ENCODE measurements around the gene CDH12.

CDH12 gene

DNA sequence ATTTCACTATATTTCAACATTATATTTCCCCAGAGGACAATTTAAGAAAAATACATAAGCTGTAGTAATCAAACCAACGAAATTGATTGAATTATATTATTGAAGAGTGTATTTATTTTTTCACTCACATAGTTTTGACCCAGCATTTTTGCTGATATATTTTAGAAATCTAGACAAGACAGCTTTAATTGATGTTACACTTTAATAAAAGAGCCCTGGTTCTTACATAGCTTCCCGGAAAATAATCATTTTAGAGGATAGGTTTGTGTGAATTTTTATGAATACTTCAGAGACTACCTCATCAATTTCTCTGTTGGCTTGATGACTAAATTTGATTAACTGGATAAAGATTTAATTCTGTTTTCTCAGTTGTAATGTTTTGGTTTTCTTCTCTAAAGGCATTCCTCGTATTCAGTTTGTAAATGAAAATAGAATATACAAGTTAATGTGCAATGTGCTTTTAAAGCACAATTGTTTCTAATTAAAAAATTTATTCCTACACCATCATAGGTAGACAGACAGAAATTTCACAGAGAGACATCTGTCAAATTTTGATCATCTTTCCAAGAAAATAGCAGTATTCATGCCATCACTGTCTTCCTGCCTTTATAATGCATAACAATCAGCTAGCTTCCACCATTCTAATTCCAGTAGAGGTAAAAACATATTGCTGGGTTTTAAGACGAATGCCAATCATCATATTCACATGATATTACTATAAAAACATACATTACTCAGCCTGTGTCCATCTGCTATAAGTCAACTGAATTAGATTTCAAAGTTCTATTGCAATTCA, 441.4 kb downstream of the CDH12 start:
- TF ChIP-seq FOXM1 (IDR thresholded peaks at IDR 0.05; ENCODE audit: borderline replicate concordance, low read depth): no peak
- no peak for TF ChIP-seq CREB1 (IDR thresholded peaks at IDR 0.05; ENCODE audit: low read depth)
- no peak for TF ChIP-seq TEAD4 (IDR thresholded peaks at IDR 0.05)
- no peak for TF ChIP-seq ZBTB7A (IDR thresholded peaks at IDR 0.05; ENCODE audit: low read depth)
- no peak for TF ChIP-seq EGR1 (IDR thresholded peaks at IDR 0.05)
- TF ChIP-seq CEBPB (IDR thresholded peaks at IDR 0.05): no peak
- no peak for TF ChIP-seq TAF1 (IDR thresholded peaks at IDR 0.05; ENCODE audit: low read depth)
- TF ChIP-seq, protein P1, sequence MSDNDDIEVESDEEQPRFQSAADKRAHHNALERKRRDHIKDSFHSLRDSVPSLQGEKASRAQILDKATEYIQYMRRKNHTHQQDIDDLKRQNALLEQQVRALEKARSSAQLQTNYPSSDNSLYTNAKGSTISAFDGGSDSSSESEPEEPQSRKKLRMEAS (IDR thresholded peaks at IDR 0.05): no peak
- TF ChIP-seq RAD21 (IDR thresholded peaks at IDR 0.05; ENCODE audit: low read depth): no peak
- TF ChIP-seq YY1 (IDR thresholded peaks at IDR 0.05; ENCODE audit: low read depth): no peak
- no peak for TF ChIP-seq TCF12 (IDR thresholded peaks at IDR 0.05; ENCODE audit: low read depth)

DNA sequence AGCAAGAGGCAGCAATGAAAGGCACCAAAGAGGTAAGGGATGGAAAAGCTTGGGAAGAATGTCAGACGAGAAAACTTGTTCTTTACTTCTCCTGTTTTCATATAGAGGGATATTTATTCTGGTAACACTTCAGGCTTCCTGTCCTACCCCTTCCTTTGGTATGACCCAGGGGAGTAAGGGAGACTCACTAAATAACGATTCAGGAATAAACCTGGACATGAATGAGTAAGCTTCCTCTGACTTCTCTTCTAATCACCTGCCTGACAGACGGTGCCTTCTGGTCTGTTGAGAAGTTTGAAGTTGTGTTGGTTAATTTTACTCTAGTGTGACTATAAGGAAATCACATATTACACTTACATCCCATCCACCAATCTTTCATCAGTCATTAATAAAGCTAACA, 461.2 kb downstream of the CDH12 start:
- no peak for TF ChIP-seq RAD21 (IDR thresholded peaks at IDR 0.05; ENCODE audit: low read depth)
- no peak for TF ChIP-seq EP300 (IDR thresholded peaks at IDR 0.05; ENCODE audit: borderline replicate concordance)
- TF ChIP-seq YY1 (IDR thresholded peaks at IDR 0.05; ENCODE audit: low read depth): no peak
- no peak for TF ChIP-seq TAF1 (IDR thresholded peaks at IDR 0.05; ENCODE audit: low read depth)
- no peak for TF ChIP-seq CREB1 (IDR thresholded peaks at IDR 0.05; ENCODE audit: low read depth)
- no peak for TF ChIP-seq EGR1 (IDR thresholded peaks at IDR 0.05)
- TF ChIP-seq, protein P1 (IDR thresholded peaks at IDR 0.05): no peak
- no peak for TF ChIP-seq TEAD4 (IDR thresholded peaks at IDR 0.05)
- TF ChIP-seq ZBTB7A (IDR thresholded peaks at IDR 0.05; ENCODE audit: low read depth): no peak
- TF ChIP-seq CEBPB (IDR thresholded peaks at IDR 0.05): no peak
- TF ChIP-seq TCF12 (IDR thresholded peaks at IDR 0.05; ENCODE audit: low read depth): no peak
- TF ChIP-seq NFIC (IDR thresholded peaks at IDR 0.05): no peak

GRCh38 chr5:22390888-22391287, 462.3 kb downstream of the CDH12 start:
- TF ChIP-seq TEAD4 (IDR thresholded peaks at IDR 0.05): no peak
- TF ChIP-seq CREB1 (IDR thresholded peaks at IDR 0.05; ENCODE audit: low read depth): no peak
- TF ChIP-seq TCF12 (IDR thresholded peaks at IDR 0.05; ENCODE audit: low read depth): no peak
- TF ChIP-seq, protein P1 (IDR thresholded peaks at IDR 0.05): no peak
- TF ChIP-seq ZBTB7A (IDR thresholded peaks at IDR 0.05; ENCODE audit: low read depth): no peak
- no peak for TF ChIP-seq EGR1 (IDR thresholded peaks at IDR 0.05)
- TF ChIP-seq CEBPB (IDR thresholded peaks at IDR 0.05): no peak
- TF ChIP-seq, protein P2, sequence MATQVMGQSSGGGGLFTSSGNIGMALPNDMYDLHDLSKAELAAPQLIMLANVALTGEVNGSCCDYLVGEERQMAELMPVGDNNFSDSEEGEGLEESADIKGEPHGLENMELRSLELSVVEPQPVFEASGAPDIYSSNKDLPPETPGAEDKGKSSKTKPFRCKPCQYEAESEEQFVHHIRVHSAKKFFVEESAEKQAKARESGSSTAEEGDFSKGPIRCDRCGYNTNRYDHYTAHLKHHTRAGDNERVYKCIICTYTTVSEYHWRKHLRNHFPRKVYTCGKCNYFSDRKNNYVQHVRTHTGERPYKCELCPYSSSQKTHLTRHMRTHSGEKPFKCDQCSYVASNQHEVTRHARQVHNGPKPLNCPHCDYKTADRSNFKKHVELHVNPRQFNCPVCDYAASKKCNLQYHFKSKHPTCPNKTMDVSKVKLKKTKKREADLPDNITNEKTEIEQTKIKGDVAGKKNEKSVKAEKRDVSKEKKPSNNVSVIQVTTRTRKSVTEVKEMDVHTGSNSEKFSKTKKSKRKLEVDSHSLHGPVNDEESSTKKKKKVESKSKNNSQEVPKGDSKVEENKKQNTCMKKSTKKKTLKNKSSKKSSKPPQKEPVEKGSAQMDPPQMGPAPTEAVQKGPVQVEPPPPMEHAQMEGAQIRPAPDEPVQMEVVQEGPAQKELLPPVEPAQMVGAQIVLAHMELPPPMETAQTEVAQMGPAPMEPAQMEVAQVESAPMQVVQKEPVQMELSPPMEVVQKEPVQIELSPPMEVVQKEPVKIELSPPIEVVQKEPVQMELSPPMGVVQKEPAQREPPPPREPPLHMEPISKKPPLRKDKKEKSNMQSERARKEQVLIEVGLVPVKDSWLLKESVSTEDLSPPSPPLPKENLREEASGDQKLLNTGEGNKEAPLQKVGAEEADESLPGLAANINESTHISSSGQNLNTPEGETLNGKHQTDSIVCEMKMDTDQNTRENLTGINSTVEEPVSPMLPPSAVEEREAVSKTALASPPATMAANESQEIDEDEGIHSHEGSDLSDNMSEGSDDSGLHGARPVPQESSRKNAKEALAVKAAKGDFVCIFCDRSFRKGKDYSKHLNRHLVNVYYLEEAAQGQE (IDR thresholded peaks at IDR 0.05; ENCODE audit: low read depth): no peak
- TF ChIP-seq TAF1 (IDR thresholded peaks at IDR 0.05; ENCODE audit: low read depth): no peak
- TF ChIP-seq, protein P3, sequence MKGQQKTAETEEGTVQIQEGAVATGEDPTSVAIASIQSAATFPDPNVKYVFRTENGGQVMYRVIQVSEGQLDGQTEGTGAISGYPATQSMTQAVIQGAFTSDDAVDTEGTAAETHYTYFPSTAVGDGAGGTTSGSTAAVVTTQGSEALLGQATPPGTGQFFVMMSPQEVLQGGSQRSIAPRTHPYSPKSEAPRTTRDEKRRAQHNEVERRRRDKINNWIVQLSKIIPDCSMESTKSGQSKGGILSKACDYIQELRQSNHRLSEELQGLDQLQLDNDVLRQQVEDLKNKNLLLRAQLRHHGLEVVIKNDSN (IDR thresholded peaks at IDR 0.05): no peak

- TF ChIP-seq CEBPB (IDR thresholded peaks at IDR 0.05) (no peak), NFIC (IDR thresholded peaks at IDR 0.05) (no peak)
Observed at GRCh38 chr5:22372826-22373660, 480.1 kb downstream of the CDH12 start.

DNA sequence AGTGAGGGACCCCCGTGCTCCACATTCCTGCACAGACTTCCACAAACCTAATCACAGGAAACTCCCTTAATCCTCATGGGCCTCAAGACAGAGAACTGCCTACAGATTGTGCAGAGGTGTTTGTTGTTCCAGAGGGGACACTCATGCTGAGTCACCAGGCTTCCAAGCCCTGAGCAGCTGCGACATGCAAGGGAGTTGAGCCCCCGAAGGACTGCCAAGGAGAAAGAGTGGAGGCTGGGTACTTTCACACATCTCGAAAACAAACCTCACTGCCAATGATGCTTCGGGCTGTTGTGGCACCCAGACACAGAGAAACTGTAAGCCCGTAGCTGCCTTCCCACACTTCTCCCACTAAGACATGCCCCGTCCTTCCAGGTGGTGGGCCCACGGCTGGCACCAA, 480.8 kb downstream of the CDH12 start:
- no peak for TF ChIP-seq EGR1 (IDR thresholded peaks at IDR 0.05)
- TF ChIP-seq, protein P1 (IDR thresholded peaks at IDR 0.05): no peak
- no peak for TF ChIP-seq TAF1 (IDR thresholded peaks at IDR 0.05; ENCODE audit: low read depth)
- TF ChIP-seq TEAD4 (IDR thresholded peaks at IDR 0.05): no peak
- TF ChIP-seq NFIC (IDR thresholded peaks at IDR 0.05): no peak
- TF ChIP-seq EP300 (IDR thresholded peaks at IDR 0.05; ENCODE audit: borderline replicate concordance): no peak
- no peak for TF ChIP-seq ZBTB7A (IDR thresholded peaks at IDR 0.05; ENCODE audit: low read depth)
- TF ChIP-seq CEBPB (IDR thresholded peaks at IDR 0.05): no peak
- TF ChIP-seq, protein P3 (IDR thresholded peaks at IDR 0.05): no peak
- no peak for TF ChIP-seq FOXM1 (IDR thresholded peaks at IDR 0.05; ENCODE audit: borderline replicate concordance, low read depth)
- TF ChIP-seq TCF12 (IDR thresholded peaks at IDR 0.05; ENCODE audit: low read depth): no peak
- no peak for TF ChIP-seq CREB1 (IDR thresholded peaks at IDR 0.05; ENCODE audit: low read depth)
- TF ChIP-seq, protein P2 (IDR thresholded peaks at IDR 0.05; ENCODE audit: low read depth): no peak
- TF ChIP-seq RAD21 (IDR thresholded peaks at IDR 0.05; ENCODE audit: low read depth): no peak
- TF ChIP-seq YY1 (IDR thresholded peaks at IDR 0.05; ENCODE audit: low read depth): no peak
